GM18517 (cell line): Measurements from ENCODE around the gene PCDHA3.
"Not testable (repeated sequence)": the region's sequence is repeated elsewhere in the genome, so short reads cannot be mapped to it uniquely, and the experiment has no call there.

Source experiments
- ATAC-seq: cut with Tn5 transposase; IDR thresholded peaks from one replicate; pipeline ENCODE4 v1.9.1; 2021; ENCODE audit warnings: mild to moderate bottlenecking, moderate library complexity; ENCODE audit not compliant: unreplicated experiment

PCDHA3 gene

GRCh38 chr5:140800816-140801493 is at the start of gene PCDHA3:
TSS of gene PCDHA3 (plus strand) at chr5:140801057.
- no peak for ATAC-seq

DNA sequence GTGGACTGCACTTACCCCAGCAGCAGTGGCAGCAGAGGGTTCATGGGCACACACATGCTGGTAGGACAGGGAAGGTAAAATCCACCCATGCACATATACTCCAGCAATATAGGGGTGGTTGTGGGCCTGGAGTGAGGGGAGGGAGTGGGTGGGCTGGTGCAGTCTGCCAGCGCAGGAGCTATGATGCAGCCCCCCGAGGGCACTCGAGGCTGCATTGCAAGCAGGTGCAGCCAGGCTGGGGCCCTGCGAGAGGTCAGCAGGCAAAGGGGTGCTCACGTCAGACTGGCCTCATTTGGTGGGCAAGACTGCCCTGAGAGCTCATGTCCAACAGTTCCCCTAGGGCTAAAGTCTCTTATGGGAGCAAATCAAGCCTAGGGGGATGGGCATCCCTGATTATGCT is 47.3 kb upstream of the PCDHA3 start:
- ATAC-seq: no peak

DNA sequence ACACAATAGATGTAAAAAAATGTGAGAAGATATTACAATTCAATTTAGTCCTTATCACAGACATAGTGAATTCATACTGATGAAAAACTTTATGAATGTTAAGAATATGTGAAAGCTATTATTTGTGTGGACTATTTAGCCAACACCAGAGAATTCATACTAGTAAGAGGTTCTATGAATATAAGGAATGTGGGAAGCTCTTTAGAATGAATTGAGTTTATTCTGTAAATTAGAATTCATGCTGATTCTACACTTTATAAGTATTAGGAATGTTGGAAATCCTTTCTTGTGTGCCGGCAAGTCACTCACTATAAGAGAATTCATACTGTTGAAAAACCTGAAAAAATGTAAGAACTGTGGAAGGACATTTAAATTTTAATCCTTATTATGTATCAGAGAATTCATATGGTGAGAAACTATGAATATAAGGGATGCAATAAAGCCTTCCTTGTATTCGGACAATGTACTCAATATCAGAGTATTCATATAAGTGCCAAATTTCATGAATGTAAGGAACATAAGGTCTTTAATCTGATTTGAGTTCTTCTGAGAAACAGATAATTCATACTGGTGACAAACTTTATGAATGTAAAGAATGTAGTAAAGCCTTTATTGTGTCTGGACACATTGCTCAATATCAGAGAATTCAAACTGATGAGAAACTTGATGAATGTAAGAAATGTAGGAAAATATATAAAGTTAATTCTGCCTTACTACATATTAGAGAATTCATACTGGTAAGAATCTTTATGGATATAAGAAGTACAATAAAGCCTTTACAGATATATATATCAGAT is 36.5 kb upstream of the PCDHA3 start:
- no peak for ATAC-seq

GRCh38 chr5:140767444-140767843 is 33.4 kb upstream of the PCDHA3 start:
- ATAC-seq: no peak

GRCh38 chr5:140780512-140780911 is 20.3 kb upstream of the PCDHA3 start:
- ATAC-seq: no peak

DNA sequence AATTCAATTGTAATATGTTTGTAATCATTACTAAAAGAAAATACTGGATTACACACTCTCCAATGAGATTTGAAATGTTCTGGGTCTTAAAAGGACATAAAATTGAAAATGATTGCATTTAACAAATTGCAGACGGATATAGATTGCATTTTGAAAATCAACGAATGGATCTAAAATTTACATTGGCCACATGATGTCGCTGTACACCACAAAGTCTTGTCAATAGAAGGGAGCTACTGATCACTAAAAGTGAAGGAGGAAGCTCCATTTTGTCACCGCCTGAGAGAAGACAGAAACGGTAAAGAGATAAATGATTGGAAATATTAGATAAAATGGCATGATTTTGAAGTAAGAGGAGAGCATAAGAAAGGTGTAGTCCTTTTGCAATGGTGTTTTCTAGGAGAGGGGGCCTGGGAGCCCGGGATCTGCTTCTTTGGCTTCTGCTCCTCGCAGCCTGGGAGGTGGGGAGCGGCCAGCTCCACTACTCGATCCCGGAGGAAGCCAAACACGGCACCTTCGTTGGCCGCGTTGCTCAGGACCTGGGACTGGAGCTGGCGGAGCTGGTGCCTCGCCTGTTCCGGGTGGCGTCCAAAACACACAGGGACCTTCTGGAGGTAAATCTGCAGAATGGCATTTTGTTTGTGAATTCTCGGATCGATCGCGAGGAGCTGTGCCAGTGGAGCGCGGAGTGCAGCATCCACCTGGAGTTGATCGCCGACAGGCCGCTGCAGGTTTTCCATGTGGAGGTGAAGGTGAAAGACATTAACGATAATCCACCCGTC is 14.8 kb upstream of the PCDHA3 start, which contains the start of gene PCDHA1:
PCDHA1 (plus strand) TSS at position 236 of the 782 bp plus-strand sequence.
- no peak for ATAC-seq

DNA sequence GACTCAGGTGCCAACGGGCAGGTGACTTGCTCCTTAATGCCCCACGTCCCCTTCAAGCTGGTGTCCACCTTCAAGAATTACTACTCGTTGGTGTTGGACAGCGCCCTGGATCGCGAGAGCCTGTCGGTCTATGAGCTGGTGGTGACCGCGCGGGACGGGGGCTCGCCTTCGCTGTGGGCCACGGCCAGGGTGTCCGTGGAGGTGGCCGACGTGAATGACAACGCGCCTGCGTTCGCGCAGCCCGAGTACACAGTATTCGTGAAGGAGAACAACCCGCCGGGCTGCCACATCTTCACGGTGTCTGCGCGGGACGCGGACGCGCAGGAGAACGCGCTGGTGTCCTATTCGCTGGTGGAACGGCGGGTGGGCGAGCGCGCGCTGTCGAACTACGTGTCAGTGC is 13.4 kb upstream of the PCDHA3 start:
- ATAC-seq: not testable (repeated sequence)

DNA sequence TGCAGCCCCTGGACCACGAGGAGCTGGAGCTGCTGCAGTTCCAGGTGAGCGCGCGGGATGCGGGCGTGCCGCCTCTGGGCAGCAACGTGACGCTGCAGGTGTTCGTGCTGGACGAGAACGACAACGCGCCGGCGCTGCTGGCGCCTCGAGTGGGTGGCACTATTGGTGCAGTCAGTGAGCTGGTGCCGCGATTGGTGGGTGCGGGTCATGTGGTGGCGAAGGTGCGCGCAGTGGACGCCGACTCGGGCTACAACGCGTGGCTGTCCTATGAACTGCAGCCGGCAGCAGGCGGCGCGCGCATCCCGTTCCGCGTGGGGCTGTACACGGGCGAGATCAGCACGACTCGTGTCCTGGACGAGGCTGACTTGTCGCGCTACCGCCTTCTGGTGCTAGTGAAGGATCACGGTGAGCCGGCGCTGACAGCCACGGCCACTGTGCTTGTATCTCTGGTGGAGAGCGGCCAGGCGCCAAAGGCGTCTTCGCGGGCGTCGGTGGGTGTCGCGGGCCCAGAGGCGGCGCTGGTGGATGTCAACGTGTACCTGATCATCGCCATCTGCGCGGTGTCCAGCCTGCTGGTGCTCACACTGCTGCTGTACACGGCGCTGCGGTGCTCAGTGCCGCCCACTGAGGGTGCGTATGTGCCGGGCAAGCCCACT is 12.9 kb upstream of the PCDHA3 start:
- ATAC-seq: not testable (repeated sequence)

DNA sequence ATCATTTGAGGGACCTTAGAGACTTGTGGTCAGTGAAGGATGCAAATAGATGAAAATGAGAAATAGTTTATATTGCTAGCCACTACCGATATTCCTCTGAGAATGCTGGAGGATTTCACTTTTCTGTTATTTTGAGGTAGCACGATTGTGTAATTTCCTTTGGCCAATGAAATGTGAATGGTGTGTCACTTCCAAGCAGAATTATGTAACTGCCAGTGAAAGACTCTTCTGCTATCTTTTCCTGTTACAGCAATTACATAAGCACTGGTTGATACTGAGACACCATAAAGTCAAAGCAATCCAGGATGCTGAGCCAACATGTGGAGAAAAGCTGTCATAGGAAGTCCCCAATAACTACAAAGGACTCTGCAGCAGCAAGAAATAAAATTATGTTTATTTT is 9.8 kb upstream of the PCDHA3 start:
- ATAC-seq: no peak

DNA sequence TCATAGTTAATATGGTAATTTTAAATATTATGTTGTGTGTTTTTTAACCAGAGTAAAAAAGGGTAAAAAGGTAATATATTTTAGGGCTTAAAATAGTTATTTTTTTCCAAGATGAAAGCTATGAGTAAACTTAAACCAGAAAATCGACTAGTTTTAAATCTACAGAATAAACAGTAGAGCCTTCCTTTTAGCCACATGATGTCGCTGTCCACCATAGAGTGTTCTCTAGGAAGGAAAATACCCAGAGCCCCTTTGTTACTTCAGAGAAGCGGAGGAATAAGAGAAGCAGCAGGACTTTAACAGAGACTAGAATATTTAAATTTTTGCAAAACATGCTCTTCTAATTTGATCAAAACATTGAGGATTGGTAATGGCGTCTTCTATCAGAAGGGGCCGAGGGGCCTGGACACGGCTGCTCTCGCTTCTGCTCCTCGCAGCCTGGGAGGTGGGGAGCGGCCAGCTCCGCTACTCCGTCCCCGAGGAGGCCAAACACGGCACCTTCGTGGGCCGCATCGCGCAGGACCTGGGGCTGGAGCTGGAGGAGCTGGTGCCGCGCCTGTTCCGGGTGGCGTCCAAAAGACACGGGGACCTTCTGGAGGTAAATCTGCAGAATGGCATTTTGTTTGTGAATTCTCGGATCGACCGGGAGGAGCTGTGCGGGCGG is 6.1 kb upstream of the PCDHA3 start, which contains the start of gene PCDHA2:
PCDHA2 (plus strand) TSS at position 258 of the 664 bp plus-strand sequence.
- no peak for ATAC-seq

DNA sequence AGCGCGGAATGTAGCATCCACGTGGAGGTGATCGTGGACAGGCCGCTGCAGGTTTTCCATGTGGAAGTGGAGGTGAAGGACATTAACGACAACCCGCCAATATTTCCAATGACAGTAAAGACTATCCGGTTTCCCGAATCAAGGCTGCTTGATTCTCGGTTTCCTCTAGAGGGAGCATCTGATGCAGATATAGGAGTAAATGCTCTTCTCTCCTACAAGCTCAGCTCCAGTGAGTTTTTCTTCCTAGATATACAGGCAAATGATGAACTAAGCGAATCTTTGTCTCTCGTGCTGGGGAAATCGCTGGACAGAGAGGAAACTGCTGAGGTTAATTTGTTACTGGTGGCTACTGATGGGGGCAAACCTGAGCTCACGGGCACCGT is 5.6 kb upstream of the PCDHA3 start:
- ATAC-seq: no peak

DNA sequence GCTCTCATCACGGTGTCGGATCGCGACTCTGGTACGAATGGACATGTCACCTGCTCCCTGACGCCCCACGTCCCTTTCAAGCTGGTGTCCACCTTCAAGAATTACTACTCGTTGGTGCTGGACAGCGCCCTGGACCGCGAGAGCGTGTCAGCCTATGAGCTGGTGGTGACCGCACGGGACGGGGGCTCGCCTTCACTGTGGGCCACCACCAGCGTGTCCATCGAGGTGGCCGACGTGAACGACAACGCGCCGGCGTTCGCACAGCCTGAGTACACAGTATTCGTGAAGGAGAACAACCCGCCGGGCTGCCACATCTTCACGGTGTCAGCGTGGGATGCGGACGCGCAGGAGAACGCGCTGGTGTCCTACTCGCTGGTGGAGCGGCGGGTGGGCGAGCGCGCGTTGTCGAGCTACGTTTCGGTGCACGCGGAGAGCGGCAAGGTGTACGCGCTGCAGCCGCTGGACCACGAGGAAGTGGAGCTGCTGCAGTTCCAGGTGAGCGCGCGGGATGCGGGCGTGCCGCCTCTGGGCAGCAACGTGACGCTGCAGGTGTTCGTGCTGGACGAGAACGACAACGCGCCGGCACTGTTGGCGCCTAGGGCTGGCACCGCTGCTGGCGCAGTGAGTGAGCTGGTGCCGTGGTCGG is 4.7 kb upstream of the PCDHA3 start:
- not testable (repeated sequence) for ATAC-seq

- no peak for ATAC-seq
Measured at GRCh38 chr5:140796718-140797095, 4.2 kb upstream of the PCDHA3 start.

DNA sequence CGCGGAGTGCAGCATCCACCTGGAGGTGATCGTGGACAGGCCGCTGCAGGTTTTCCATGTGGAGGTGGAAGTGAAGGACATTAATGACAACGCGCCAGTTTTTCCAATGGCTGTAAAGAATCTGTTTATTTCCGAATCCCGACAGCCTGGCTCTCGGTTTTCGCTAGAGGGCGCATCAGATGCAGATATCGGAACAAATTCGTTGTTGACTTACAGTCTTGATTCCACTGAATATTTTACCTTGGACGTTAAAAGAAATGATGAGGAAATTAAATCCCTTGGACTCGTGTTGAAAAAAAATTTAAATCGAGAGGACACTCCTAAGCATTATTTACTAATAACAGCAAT is 611 bp downstream of the PCDHA3 start:
- ATAC-seq: no peak

DNA sequence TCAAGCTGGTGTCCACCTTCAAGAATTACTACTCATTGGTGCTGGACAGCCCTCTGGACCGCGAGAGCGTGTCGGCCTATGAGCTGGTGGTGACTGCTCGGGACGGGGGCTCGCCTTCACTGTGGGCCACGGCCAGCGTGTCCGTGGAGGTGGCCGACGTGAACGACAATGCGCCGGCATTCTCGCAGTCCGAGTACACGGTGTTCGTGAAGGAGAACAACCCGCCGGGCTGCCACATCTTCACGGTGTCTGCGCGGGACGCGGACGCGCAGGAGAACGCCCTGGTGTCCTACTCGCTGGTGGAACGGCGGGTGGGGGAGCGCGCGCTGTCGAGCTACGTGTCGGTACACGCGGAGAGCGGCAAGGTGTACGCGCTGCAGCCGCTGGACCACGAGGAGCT is 1.5 kb downstream of the PCDHA3 start:
- ATAC-seq: not testable (repeated sequence)

GRCh38 chr5:140802781-140803271 is 2.0 kb downstream of the PCDHA3 start:
- ATAC-seq: no peak

GRCh38 chr5:140806834-140807775 is 6.2 kb downstream of the PCDHA3 start, which contains the start of gene PCDHA4:
TSS of gene PCDHA4 (plus strand) at chr5:140807068.
- no peak for ATAC-seq

- not testable (repeated sequence) for ATAC-seq
Measured at GRCh38 chr5:140808241-140808888, 7.5 kb downstream of the PCDHA3 start.
